ENCODE measurements around the gene ZNF804A. TPM values are rescaled to one million over a fixed set of nuclear protein-coding genes. Genes with fewer than 3 reads are reported as not detected.

The ZNF804A gene
- polyA plus RNA-seq, 3 donors, result 0.83 to 3.7 (median 1.8) TPM

DNA sequence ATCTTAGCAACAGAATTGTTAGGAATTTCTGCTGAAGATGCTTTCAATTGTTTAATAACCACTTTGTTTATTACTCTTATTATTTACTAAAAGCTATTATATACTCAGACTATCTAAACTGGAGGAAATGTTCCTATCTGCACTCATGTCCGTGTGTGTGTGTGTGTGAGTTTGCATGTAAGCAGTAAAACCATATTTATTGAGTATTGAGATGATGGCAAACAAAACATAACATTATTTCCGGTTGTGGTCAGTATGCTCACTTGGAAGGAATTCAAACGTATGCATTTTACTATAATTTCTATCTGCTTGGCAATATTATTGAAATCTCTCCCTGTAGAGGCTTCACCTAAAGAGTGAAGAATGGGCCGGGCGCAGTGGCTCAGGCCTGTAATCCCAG is 43.0 kb upstream of the ZNF804A start:
- Mint-ChIP-seq H3K27ac (no peak overlapping the region), H3K4me3 (no peak overlapping the region), H3K9me3 (peaks cover 0 to 9% (median 2%) of the 10 kb centered on the region in 7 donors), H3K27me3 (ENCODE audit: low read depth in 3 of 3) (no peaks in the 10 kb centered on the region), H3K4me1 (peaks cover 4% of the 10 kb centered on the region), H3K36me3 (no peaks in the 10 kb centered on the region)
- H2AFZ ChIP-seq (ENCODE audit: insufficient read depth, low read depth, low read length, poor library complexity, severe bottlenecking), result no peak overlapping the region
- intact Hi-C loops (cut with micrococcal nuclease), result no loop called here
- H3K27me3 ChIP-seq (ENCODE audit: control insufficient read depth in 2 of 2, insufficient read depth in 2 of 2, low read length in 2 of 2), result no peaks in the 10 kb centered on the region
- no peaks in the 10 kb centered on the region for H3K79me2 ChIP-seq (ENCODE audit: insufficient read depth, low read length)
- no peak overlapping the region for H3K9ac ChIP-seq (ENCODE audit: insufficient read depth, low read length, poor library complexity, severe bottlenecking)
- H4K20me1 ChIP-seq (ENCODE audit: insufficient read depth, low read length), result no peaks in the 10 kb centered on the region
- H3K27ac ChIP-seq (ENCODE audit: low read depth in 1 of 2, low read length in 2 of 2), result no peak overlapping the region
- peaks cover 0 to 5% of the 10 kb centered on the region in 2 donors for H3K9me3 ChIP-seq (replicated peaks in 1 of 2; ENCODE audit: control insufficient read depth in 1 of 2, insufficient read depth in 1 of 2, low read length in 2 of 2)
- H3K4me1 ChIP-seq (ENCODE audit: control insufficient read depth in 1 of 2, insufficient read depth in 2 of 2, low read length in 2 of 2), result no peaks in the 10 kb centered on the region
- TF ChIP-seq, protein P1, sequence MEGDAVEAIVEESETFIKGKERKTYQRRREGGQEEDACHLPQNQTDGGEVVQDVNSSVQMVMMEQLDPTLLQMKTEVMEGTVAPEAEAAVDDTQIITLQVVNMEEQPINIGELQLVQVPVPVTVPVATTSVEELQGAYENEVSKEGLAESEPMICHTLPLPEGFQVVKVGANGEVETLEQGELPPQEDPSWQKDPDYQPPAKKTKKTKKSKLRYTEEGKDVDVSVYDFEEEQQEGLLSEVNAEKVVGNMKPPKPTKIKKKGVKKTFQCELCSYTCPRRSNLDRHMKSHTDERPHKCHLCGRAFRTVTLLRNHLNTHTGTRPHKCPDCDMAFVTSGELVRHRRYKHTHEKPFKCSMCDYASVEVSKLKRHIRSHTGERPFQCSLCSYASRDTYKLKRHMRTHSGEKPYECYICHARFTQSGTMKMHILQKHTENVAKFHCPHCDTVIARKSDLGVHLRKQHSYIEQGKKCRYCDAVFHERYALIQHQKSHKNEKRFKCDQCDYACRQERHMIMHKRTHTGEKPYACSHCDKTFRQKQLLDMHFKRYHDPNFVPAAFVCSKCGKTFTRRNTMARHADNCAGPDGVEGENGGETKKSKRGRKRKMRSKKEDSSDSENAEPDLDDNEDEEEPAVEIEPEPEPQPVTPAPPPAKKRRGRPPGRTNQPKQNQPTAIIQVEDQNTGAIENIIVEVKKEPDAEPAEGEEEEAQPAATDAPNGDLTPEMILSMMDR (IDR thresholded peaks at IDR 0.05), result no peak
- no peaks in the 10 kb centered on the region for H3K36me3 ChIP-seq (replicated peaks in 1 of 2; ENCODE audit: control insufficient read depth in 1 of 2, insufficient read depth in 2 of 2, low read length in 2 of 2)
- DNase-seq, result no peak
- no peak overlapping the region for H3K4me2 ChIP-seq (replicated peaks; ENCODE audit: extremely low read depth, low read length, poor library complexity, severe bottlenecking)
- 92% methylated on average over 2 of the region's 5 CpGs for WGBS (ENCODE audit: insufficient coverage)
- H3K4me3 ChIP-seq (replicated peaks in 1 of 3; ENCODE audit: low read depth in 2 of 3, low read length in 3 of 3), result no peak overlapping the region

- no peak overlapping the region for H3K27ac ChIP-seq (ENCODE audit: low read depth in 1 of 2, low read length in 2 of 2)
- no peak overlapping the region for H3K4me3 ChIP-seq (replicated peaks in 1 of 3; ENCODE audit: low read depth in 2 of 3, low read length in 3 of 3)
- H3K79me2 ChIP-seq (ENCODE audit: insufficient read depth, low read length), result no peaks in the 10 kb centered on the region
- Mint-ChIP-seq H3K4me3 (no peak overlapping the region), H3K27me3 (ENCODE audit: low read depth in 3 of 3) (no peaks in the 10 kb centered on the region), H3K4me1 (peaks cover 5% of the 10 kb centered on the region), H3K27ac (no peak overlapping the region), H3K36me3 (peaks cover 0 to 3% of the 10 kb centered on the region in 2 donors), H3K9me3 (peaks cover 4 to 15% (median 6%) of the 10 kb centered on the region in 7 donors)
- intact Hi-C loops (cut with micrococcal nuclease), result no loop called here
- H3K9me3 ChIP-seq (replicated peaks in 1 of 2; ENCODE audit: control insufficient read depth in 1 of 2, insufficient read depth in 1 of 2, low read length in 2 of 2), result peaks cover 0 to 10% of the 10 kb centered on the region in 2 donors
- peaks cover under 1 to 3% of the 10 kb centered on the region in 2 donors for H3K4me1 ChIP-seq (ENCODE audit: control insufficient read depth in 1 of 2, insufficient read depth in 2 of 2, low read length in 2 of 2)
- no peaks in the 10 kb centered on the region for H3K27me3 ChIP-seq (ENCODE audit: control insufficient read depth in 2 of 2, insufficient read depth in 2 of 2, low read length in 2 of 2)
- no peak for DNase-seq
- no CpG with 5 or more reads among the region's 1 CpG for WGBS (ENCODE audit: insufficient coverage)
- no peaks in the 10 kb centered on the region for H4K20me1 ChIP-seq (ENCODE audit: insufficient read depth, low read length)
- H3K4me2 ChIP-seq (replicated peaks; ENCODE audit: extremely low read depth, low read length, poor library complexity, severe bottlenecking), result no peak overlapping the region
- H3K9ac ChIP-seq (ENCODE audit: insufficient read depth, low read length, poor library complexity, severe bottlenecking), result no peak overlapping the region
- H3K36me3 ChIP-seq (replicated peaks in 1 of 2; ENCODE audit: control insufficient read depth in 1 of 2, insufficient read depth in 2 of 2, low read length in 2 of 2), result no peaks in the 10 kb centered on the region
- TF ChIP-seq, protein P1 (IDR thresholded peaks at IDR 0.05), result no peak
- H2AFZ ChIP-seq (ENCODE audit: insufficient read depth, low read depth, low read length, poor library complexity, severe bottlenecking), result no peak overlapping the region
These were observed 41.7 kb upstream of the ZNF804A start for GRCh38 chr2:184556639-184557038.

Data from CD14-positive monocyte (primary cell).